GM21390 (cell line): ENCODE measurements around the gene GEMIN8.
A peak's percentile ranks its signal among the peaks of the same experiment; 100 is the strongest.

Source experiments
- ATAC-seq: cut with Tn5 transposase; IDR thresholded peaks from one replicate; pipeline ENCODE4 v1.9.1; 2021; ENCODE audit not compliant: unreplicated experiment

Gene GEMIN8, protein sequence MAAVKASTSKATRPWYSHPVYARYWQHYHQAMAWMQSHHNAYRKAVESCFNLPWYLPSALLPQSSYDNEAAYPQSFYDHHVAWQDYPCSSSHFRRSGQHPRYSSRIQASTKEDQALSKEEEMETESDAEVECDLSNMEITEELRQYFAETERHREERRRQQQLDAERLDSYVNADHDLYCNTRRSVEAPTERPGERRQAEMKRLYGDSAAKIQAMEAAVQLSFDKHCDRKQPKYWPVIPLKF

GRCh38 chrX:14029425-14030173, at the start of gene GEMIN8:
GEMIN8 (minus strand) TSS chrX:14029892; CDS start chrX:14021478, 8,414 bp downstream.
- peak; percentile 86 for ATAC-seq

GRCh38 chrX:14076639-14077038, 46.9 kb upstream of the GEMIN8 start:
- no peak for ATAC-seq

DNA sequence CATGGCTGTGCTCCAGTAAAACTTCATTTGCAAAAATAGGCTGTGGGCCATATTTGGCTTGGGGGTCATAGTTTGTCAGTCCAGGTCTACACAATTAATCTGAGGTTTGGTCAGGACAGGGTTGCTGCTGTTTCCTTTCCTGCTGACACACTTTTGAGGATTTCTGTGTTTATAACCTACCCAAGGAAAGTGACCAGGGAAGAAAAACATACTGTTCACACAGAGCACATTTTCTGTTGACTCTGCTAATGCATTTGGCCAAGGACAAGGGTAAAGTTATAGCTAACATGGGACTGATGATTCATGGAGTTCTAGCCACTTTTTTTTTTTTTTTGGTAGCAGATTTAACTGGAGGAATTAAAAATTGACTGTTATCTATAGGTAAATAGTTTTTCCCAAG, 43.9 kb upstream of the GEMIN8 start:
- ATAC-seq, result no peak

DNA sequence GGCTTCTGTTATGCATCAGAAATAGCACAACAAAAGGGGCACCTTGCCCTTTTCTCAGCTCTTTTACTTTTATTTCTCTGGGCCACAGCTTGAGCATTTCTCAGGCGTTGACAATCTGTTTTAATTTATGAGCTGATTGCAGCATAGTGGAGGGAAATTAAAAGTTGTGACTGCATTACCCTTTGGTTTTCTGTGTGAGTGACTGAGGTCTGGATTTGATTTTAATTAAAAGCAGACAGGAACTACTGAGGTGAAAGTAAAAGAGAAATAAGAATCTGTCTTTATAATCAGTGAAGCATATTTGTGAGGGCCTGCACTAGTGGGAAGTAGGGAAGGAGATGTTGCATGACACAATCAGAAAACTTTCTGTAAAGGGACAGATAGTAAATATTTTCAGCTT, 43.4 kb upstream of the GEMIN8 start:
- no peak for ATAC-seq

GRCh38 chrX:14065800-14066199, 36.1 kb upstream of the GEMIN8 start:
- ATAC-seq, result no peak

GRCh38 chrX:14064626-14065432, 35.1 kb upstream of the GEMIN8 start:
- ATAC-seq, result no peak

GRCh38 chrX:14062524-14062923, 32.8 kb upstream of the GEMIN8 start:
- no peak for ATAC-seq

GRCh38 chrX:14056206-14056605, 26.5 kb upstream of the GEMIN8 start:
- ATAC-seq, result no peak

- ATAC-seq, result no peak
Measured at GRCh38 chrX:14051416-14051815, 21.7 kb upstream of the GEMIN8 start.

- ATAC-seq, result no peak
Measured at GRCh38 chrX:14050709-14051108, 21.0 kb upstream of the GEMIN8 start.

DNA sequence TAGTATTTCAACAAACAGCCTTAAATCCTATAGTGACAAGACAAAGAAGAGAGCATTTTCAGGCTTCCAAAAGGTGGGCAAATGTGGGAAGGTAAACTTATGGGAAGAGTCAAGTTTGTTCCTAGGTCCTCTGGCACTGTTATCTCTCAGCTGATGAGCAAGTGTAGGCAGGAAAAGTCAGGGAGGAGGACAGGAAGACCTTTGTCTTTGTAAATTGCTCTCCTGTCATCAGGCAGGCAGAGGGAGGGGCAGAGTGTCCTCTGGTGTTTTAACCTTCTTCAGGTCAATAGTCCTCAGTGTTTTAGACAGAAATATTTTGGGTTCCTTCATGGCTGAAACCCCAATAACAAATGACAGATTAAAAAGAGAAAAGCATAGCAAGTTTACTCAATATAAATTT, 13.5 kb upstream of the GEMIN8 start:
- ATAC-seq, result no peak

DNA sequence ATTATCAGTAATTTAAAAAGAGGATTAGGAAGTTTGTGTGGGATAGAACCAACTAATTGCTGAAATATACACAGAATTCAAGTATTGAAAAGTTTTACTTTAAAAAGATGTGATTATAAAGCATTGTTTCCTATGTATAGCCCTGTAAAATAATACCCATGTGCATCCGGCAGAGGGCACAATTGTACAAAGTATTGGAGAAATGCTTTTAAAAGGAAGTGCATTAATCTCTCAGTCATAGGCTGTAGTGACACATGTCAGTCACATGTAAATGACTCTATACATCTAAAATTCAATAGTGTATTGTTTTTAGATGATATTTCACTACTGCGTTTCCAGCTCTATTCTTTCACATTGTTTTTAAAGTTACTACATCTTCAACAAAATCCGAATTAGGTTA, 9.7 kb upstream of the GEMIN8 start:
- no peak for ATAC-seq

DNA sequence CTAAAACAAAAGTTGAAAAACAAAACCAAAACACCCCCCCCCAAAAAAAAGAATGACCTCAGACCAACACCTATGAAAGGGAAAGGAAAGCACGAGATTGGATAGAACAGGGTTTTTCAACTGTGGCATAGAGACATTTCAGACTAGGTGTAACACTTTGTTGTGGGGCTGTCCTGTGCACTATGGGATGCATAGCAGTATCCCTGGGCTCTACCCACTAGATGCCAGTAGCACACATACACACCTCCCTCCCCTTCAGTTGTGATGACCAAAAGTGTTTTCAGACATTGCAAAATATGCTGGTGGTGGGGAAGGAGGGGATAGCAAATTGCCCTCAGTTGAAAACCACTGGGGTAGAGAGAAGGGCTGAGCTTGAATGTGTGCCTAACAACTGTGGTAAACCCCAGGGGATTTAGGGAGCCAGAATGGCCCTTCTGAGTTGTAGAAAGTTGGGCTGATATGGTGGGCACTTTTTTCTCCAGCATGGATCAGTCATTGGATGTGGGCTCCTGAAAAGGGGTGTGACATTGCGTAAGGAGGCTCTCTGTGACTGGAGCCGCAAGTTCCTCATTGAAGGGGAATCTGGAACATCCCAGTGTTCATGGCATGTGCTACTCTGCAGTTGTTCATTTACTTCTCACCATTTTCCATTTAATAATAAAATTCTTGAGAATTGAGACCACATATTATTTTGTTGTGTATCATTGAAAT, 8.8 kb upstream of the GEMIN8 start:
- ATAC-seq, result no peak

GRCh38 chrX:14032406-14032805, 2.7 kb upstream of the GEMIN8 start:
- ATAC-seq, result no peak

- no peak for ATAC-seq
Measured at GRCh38 chrX:14030174-14030530, 460 bp upstream of the GEMIN8 start.

GRCh38 chrX:14029039-14029424, 660 bp downstream of the GEMIN8 start:
- no peak for ATAC-seq

DNA sequence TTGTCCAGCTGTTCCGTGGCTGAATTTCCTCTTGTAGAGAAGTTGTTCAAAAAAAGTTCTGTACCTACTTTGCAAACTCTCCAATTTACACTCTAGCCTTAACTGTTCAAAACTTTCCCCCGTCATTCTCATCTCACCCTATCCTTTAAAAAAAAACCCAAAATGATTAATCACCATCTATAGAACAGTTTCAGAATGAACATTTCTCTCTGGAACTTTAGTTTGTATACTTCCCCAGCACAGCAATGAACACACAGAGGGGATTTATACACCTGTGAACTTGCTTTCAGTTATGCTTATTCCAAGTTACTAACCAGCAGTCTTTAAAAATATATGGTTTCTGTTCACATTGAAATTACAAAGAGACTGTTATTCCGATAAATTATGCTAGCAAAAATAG, 1.2 kb downstream of the GEMIN8 start:
- no peak for ATAC-seq

- ATAC-seq, result peak; percentile 40
Measured at GRCh38 chrX:14027511-14028019, 2.1 kb downstream of the GEMIN8 start.

DNA sequence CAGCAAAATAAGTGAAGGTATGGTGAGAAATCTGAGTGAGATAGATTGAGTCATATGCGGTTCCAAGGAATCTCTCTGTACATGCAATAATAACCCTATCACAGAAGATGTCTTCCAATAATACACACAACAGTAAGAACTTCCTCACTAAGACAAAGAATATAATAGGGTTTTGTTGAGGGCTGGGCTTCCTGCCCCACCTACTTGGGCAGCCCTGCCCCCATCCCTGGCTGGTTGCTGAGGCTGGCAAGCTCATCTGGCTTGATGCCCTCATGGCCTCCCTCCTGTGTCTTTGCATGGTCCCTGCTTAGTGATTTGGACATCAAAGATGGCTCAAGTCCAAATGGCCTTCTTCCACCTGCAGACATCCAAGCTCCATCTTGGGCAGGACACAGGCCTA, 2.7 kb downstream of the GEMIN8 start:
- no peak for ATAC-seq

GRCh38 chrX:14026121-14026520, 3.6 kb downstream of the GEMIN8 start:
- ATAC-seq, result no peak

GRCh38 chrX:14022019-14022418, 7.7 kb downstream of the GEMIN8 start:
- ATAC-seq, result no peak
